Measurements from ENCODE around the gene PRDM2.

- TF ChIP-seq REST (tag by site-specific recombination; IDR thresholded peaks at IDR 0.05) (no peak), ZFP3 (tag by site-specific recombination; IDR thresholded peaks at IDR 0.05; ENCODE audit: low read depth) (no peak), ZNF426 (tag by site-specific recombination; IDR thresholded peaks at IDR 0.05) (no peak)
Observed at GRCh38 chr1:13775916-13776315, 75.9 kb downstream of the PRDM2 start.

Data from HEK293 (cell line).